GM19467 (cell line): Measurements from ENCODE around the gene EPHA6.

Experiments used
- ATAC-seq: cut with Tn5 transposase; IDR thresholded peaks from one replicate; pipeline ENCODE4 v1.9.1; 2021; ENCODE audit warnings: mild to moderate bottlenecking, moderate library complexity; ENCODE audit not compliant: unreplicated experiment

EPHA6 gene

DNA sequence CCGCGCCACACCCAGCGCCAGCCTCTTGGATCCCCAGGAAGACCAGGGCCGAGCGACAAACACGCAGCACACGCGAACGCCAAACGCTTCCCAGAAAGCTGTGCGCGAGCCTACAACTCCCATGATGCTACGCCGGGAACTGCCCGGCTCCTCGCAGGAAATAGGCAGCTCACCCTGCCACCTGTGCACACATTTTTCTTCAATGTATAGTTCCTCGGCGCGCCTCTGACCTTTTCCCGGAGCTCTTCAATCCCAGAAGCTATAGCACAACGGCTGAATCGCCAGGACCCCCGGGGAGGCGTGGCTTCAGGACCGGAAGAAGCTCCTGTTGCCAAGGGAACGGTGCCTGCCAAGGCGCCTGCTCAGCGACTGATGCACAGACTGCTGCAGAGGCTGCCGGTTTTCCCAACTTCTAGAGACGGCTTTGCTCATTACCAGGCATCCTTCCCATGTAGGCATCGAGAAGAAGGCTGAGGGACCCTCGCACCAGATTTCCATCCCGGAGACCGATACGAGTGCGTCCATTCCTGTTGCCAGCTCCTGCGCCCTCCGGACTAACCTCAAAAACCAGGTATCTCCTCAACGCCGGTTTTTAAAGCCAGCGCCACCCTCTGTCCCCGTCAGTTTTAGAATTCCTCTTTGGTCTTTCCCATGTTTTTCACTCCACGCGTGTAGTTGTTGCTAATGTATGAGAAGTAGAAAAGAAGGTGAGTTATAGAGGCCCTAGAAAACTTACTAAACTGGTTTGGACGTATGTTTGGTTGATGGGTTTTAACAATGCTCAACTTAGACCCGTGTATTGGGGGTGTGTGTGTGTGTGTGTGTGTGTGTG is 950.2 kb downstream of the EPHA6 start, which contains the start of gene ARL6:
TSS of gene ARL6 (plus strand) at position 352 of the 832 bp plus-strand sequence. CDS start 3,350 bp downstream, outside the sequence.
- ATAC-seq: peak; percentile 96

DNA sequence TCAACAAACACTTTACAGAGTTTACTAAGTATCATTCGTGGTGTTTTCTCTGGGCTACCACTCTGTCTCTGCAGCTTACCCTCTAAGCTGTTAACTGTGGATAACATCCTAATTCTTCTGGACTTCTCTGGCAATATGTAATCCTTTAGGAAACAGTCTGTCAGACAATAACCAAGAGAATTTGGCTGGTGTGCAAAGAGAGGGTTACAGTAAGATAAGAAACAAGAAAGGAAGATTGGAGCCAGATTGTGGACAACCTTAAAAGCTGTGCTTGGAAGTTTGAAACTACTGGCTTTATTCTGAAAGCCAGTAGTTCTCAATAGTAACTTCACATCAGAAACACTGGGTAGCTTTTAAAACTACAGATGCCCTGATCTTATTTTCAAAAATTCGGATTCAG is 950.9 kb downstream of the EPHA6 start:
- ATAC-seq: no peak

DNA sequence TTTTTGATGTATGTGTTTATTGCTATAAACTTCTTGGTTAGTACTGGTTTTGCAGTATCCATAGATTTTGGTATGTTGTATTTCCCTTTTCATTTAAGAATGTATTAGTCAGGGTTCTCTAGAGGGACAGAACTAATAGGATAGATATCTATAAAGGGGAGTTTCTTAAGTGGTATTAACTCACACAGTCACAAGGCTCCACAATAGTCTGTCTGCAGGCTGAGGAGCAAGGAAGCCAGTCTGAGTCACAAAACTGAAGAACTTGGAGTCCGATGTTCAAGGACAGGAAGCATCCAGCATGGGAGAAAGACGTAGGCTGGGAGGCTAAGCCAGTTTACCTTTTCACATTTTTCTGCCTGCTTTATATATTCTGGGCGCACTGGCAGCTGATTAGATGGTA is 958.5 kb downstream of the EPHA6 start:
- no peak for ATAC-seq

DNA sequence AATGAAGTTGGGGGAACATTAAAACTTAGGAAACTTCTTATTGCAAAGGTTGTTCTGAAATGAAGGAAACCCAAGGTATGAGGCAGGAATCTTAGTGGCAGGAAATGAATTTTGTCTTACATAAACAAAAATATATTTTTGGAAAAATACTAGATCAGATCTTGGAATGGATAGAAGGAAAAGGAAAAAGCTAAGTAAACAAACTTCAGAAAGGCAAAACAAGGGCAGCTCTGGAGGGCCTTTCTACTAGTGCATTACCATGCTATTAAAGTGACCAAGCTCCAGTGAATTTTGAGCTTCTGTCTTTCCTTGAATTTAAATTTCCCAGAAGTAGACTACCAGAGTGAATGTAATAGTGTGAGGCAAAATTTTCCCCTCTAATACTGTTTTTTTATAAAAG is 963.8 kb downstream of the EPHA6 start:
- no peak for ATAC-seq

DNA sequence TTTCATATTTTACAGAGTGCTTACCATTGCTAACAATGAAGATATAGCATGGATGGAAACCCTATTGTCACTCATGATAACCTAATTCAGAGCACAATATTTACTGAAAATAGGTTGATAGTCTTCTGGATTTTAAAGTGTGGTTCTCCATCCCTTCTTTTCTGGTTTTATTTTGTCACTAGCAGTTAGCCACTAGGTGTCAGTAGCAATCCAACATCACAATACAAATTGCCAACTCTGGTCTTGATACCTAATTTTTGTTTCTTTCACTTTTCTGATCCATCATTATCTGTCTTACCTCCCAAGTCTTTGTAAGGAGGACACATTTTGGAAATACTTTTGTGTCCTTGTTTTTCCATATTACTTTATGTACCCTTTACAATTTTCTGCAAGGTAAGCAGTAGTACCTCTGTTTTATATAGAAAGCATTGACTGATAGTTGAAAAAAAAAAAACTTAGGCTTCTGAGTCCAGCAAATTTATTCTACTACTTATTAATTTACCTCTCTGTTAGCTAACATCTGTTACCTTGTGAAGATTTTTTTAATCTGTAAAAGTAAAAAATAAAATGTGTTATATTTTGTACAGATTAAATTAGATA is 979.1 kb downstream of the EPHA6 start:
- ATAC-seq: no peak

DNA sequence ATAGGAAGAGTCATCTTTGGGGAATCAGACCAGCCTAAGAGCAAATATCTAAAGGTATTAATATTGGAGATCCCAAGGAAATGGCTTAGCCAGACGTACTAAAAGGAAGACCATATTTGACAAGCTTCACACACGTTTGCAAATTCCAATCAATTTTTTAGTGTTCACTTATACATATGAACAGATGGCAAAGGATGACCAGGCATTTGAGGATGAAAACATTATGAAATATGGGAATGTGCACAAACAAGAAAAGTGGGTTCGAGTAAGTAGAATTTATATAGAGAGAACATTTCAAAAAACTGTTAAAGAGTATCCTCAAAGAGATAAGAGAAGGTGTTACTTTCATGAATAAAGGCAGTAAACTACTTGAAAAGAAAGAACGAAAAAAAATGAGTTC is 981.6 kb downstream of the EPHA6 start:
- ATAC-seq: no peak
